ENCODE measurements around the gene R3HDM2.

- TF ChIP-seq, protein P1, sequence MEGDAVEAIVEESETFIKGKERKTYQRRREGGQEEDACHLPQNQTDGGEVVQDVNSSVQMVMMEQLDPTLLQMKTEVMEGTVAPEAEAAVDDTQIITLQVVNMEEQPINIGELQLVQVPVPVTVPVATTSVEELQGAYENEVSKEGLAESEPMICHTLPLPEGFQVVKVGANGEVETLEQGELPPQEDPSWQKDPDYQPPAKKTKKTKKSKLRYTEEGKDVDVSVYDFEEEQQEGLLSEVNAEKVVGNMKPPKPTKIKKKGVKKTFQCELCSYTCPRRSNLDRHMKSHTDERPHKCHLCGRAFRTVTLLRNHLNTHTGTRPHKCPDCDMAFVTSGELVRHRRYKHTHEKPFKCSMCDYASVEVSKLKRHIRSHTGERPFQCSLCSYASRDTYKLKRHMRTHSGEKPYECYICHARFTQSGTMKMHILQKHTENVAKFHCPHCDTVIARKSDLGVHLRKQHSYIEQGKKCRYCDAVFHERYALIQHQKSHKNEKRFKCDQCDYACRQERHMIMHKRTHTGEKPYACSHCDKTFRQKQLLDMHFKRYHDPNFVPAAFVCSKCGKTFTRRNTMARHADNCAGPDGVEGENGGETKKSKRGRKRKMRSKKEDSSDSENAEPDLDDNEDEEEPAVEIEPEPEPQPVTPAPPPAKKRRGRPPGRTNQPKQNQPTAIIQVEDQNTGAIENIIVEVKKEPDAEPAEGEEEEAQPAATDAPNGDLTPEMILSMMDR (IDR thresholded peaks at IDR 0.05) = no peak
- TF ChIP-seq POLR2AphosphoS5 (IDR thresholded peaks at IDR 0.05) = no peak
These were observed 27.8 kb upstream of the R3HDM2 start for GRCh38 chr12:57458665-57459054.

Data from transverse colon (tissue), 4 donors.